Measurements from ENCODE around the gene ASPDH. TPM values are rescaled to one million over a fixed set of nuclear protein-coding genes. Genes with fewer than 3 reads are reported as not detected.

Gene ASPDH
- total RNA-seq, 1 experiment from 2014 or later: not detected

- Histone ChIP-seq H3K4me1 (ENCODE audit: control insufficient read depth, insufficient read depth, low read length) (no peaks in the 10 kb centered on the region), H3K27ac (ENCODE audit: low read length) (no peak overlapping the region), H3K9me3 (ENCODE audit: control insufficient read depth, insufficient read depth, low read depth, low read length) (no peaks in the 10 kb centered on the region), H3K4me3 (ENCODE audit: low read depth in 2 of 2, low read length in 2 of 2) (no peak overlapping the region), H3K27me3 (ENCODE audit: control insufficient read depth, insufficient read depth, low read length) (no peaks in the 10 kb centered on the region), H3K36me3 (ENCODE audit: control insufficient read depth, insufficient read depth, low read length) (no peaks in the 10 kb centered on the region; the same call in 1 of the 2 replicates)
- no peak for DNase-seq (ENCODE audit: low read depth, low spot score)
- no peak for TF ChIP-seq CTCF (IDR thresholded peaks at IDR 0.05)
- no peak for TF ChIP-seq SIN3A (IDR thresholded peaks at IDR 0.05; ENCODE audit: borderline replicate concordance, insufficient read depth, low read depth, low read length)
- no peak for TF ChIP-seq TCF7L2 (IDR thresholded peaks at IDR 0.05; ENCODE audit: low read depth, low read length)
- no peak for TF ChIP-seq POLR2AphosphoS5 (IDR thresholded peaks at IDR 0.05; ENCODE audit: low read depth, low read length)
- no peak for TF ChIP-seq REST (IDR thresholded peaks at IDR 0.05; ENCODE audit: insufficient read depth in 1 of 2, low read depth in 2 of 2, low read length in 1 of 2)
- CTCF ChIA-PET: interaction anchor here (0.6 kb wide), 1 partner anchor 58 kb away, joined by 7 read pairs; no protein-coding TSS in a partner anchor
- no peak for ATAC-seq
- intact Hi-C loops (cut with micrococcal nuclease; ENCODE audit: unreplicated experiment) (no loop called here), in situ Hi-C loops (cut with HindIII; ENCODE audit: low pct_unique_long_range_greater_than_20kb, low sequenced_read_pairs) (no loop called here)
- BruUV-seq (replicated peaks): TSS peak; percentile 82
- POLR2A ChIA-PET: interaction anchor here (0.6 kb wide), 1 partner anchor 656 kb away, joined by 3 read pairs; no protein-coding TSS in a partner anchor
Observed at GRCh38 chr19:50508843-50509190, 4.9 kb downstream of the ASPDH start.

- Histone ChIP-seq H3K9me3 (ENCODE audit: control insufficient read depth, insufficient read depth, low read depth, low read length) (no peaks in the 10 kb centered on the region), H3K27me3 (ENCODE audit: control insufficient read depth, insufficient read depth, low read length) (no peaks in the 10 kb centered on the region), H3K4me1 (ENCODE audit: control insufficient read depth, insufficient read depth, low read length) (no peaks in the 10 kb centered on the region), H3K27ac (ENCODE audit: low read length) (no peak overlapping the region), H3K36me3 (ENCODE audit: control insufficient read depth, insufficient read depth, low read length) (no peaks in the 10 kb centered on the region; the same call in 1 of the 2 replicates), H3K4me3 (ENCODE audit: low read depth in 2 of 2, low read length in 2 of 2) (no peak overlapping the region)
- DNase-seq (ENCODE audit: low read depth, low spot score) (no peak), ATAC-seq (no peak)
- intact Hi-C loops (cut with micrococcal nuclease; ENCODE audit: unreplicated experiment) (no loop called here), in situ Hi-C loops (cut with HindIII; ENCODE audit: low pct_unique_long_range_greater_than_20kb, low sequenced_read_pairs) (no loop called here)
- ChIA-PET POLR2A (no interaction called here), CTCF (no interaction called here)
- no TSS peak for BruUV-seq (replicated peaks)
- TF ChIP-seq TCF7L2 (IDR thresholded peaks at IDR 0.05; ENCODE audit: low read depth, low read length) (no peak), CTCF (IDR thresholded peaks at IDR 0.05) (no peak), REST (IDR thresholded peaks at IDR 0.05; ENCODE audit: insufficient read depth in 1 of 2, low read depth in 2 of 2, low read length in 1 of 2) (no peak), POLR2AphosphoS5 (IDR thresholded peaks at IDR 0.05; ENCODE audit: low read depth, low read length) (no peak), SIN3A (IDR thresholded peaks at IDR 0.05; ENCODE audit: borderline replicate concordance, insufficient read depth, low read depth, low read length) (no peak)
Observed at GRCh38 chr19:50507376-50507775, 6.3 kb downstream of the ASPDH start.

All from Panc1 (cell line).